Activated T-cell treated with anti-CD3 and anti-CD28 coated beads for 1 hour (primary cell): ENCODE data around the gene MYO1A.

ENCODE experiments used
- DNase-seq: peaks from one replicate; pipeline ENCODE4 v3.0.0-alpha.2; 2020; ENCODE audit warnings: low read depth

Gene MYO1A

GRCh38 chr12:57049890-57050289, at the start of gene MYO1A:
Gene MYO1A (minus strand): TSS chr12:57050129. CDS start chr12:57048323, 1,806 bp downstream.
- DNase-seq, result no peak

DNA sequence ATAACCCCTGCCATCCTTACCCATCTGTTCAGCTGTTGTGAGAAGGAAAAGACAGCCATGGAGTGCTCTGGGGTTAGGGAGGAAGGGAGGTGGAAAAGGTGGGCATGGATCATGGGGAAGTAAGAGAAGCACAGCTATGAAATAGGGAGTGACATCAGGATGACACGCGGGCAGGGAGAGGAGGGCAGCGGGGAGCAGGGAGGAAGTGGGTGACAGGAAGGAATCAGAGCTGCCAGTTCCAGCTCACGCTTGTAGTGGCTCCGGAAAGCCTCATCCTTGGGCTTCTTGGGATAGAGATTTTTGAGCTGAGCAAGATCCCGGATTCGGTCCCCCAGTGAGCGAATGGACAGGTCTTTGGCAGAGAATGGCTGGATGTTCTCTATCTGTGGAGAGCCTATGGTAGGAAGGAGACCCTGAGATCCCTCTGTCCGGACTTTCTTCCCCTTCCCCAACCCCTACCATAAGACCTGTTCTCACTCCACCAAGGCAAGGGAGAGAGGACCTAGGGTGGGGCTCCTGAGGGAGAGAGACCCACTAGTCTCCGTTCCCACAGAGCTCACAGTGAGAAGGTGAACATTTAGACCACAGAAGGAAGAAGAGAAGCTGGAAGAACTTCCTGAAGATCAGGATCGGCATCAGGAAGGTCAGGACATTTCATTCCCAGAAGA, 49.3 kb upstream of the MYO1A start:
- DNase-seq, result no peak

DNA sequence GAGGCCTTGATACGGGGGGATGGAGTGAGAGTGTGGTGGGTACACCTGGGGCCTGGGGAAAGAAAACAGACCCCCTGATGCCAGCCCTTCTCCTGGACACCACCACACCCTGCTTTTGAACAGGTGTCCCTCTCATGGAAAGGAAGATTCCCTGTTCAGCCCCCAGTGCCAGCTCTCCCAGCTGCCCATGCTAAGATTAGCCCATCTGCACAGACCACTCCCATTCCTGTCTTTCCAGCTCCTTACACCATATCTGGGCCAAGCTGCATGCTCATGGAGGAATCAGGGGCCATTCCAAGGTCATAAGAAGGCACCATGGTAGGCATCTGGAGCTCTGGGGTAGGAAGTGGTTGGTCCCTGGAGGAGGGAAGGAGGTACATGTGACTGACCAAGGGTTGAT, 48.6 kb upstream of the MYO1A start:
- DNase-seq, result no peak

- no peak for DNase-seq
These were observed 47.6 kb upstream of the MYO1A start for GRCh38 chr12:57097554-57097835.

DNA sequence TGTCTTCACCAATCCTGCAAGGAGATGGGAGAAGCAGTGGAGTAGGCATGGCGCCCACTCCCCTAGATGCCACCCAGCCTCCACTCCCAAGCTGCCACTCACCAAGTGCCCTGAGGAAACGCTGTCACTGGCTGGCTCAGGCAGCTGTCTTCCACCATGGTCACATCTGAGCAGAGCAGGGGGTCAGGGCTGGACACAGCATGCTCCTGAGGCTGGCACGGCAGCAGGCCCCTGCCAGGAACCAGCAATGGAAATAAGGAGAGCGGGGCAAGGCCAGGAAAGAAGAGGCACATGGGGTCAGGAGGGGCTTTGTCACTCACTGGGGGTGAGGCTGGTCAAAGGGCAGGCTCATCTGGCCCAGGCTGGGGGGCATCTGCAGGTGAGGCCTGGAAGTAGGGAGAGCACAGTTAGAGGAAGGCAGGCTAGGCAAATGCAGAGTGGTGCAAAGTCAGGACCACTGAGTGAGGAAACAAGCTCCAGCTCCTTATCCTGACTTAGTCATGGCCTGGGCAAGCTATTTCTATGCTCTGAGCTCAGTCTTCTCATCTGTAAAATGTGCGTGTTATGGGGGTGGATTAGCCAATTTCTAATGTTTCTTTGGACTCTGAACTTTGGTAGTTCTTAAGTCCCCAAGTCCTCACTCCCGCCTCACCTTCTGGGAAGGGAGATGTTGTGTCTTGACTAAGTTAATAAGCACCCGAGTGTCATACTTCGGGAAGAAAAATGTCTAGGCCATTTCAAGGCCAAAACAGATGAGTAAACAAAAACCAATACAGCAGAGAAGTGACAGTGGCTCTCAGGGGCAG, 47.0 kb upstream of the MYO1A start:
- DNase-seq, result no peak

GRCh38 chr12:57096099-57096572, 46.2 kb upstream of the MYO1A start:
- no peak for DNase-seq

- no peak for DNase-seq
These were observed 45.5 kb upstream of the MYO1A start for GRCh38 chr12:57095440-57095839.

GRCh38 chr12:57094208-57095160, 44.6 kb upstream of the MYO1A start:
- no peak for DNase-seq

- peak; percentile 53 for DNase-seq
These were observed 43.7 kb upstream of the MYO1A start for GRCh38 chr12:57093415-57094207.

GRCh38 chr12:57092876-57093414, 43.0 kb upstream of the MYO1A start:
- no peak for DNase-seq

- no peak for DNase-seq
These were observed 42.6 kb upstream of the MYO1A start for GRCh38 chr12:57092529-57092862.

DNA sequence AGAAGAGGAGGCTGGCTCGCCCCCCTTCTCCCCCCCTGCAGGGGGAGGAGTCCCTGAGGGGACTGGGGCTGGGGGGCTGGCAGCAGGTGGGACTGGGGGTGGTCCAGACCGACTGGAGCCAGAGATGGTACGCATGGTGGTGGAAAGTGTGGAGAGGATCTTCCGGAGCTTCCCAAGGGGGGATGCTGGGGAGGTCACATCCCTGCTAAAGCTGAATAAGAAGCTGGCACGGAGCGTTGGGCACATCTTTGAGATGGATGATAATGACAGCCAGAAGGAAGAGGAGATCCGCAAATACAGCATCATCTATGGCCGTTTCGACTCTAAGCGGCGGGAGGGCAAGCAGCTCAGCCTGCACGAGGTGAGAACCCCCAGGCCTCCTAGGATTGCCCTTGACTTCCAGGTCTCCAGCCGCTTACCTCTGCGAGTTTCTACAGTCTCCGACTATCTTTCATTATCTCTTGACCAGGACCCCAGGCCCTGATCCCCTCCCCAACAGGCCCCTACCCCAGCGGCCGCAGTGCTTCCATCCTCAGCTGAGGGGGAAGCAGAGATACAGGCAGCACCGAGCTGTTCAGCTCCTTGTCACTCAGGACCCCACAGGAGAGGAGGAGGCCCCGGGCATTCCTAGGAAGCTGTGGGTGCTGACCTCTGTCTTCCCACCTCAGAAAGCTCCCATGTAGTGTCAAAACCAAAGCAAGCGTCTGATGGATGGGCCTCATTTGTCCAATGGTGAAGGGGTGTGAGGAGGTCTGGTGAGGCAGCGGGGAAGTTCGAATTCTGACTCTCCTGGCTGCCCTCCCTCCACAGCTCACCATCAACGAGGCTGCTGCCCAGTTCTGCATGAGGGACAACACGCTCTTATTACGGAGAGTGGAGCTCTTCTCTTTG, 42.0 kb upstream of the MYO1A start:
- DNase-seq, result no peak

DNA sequence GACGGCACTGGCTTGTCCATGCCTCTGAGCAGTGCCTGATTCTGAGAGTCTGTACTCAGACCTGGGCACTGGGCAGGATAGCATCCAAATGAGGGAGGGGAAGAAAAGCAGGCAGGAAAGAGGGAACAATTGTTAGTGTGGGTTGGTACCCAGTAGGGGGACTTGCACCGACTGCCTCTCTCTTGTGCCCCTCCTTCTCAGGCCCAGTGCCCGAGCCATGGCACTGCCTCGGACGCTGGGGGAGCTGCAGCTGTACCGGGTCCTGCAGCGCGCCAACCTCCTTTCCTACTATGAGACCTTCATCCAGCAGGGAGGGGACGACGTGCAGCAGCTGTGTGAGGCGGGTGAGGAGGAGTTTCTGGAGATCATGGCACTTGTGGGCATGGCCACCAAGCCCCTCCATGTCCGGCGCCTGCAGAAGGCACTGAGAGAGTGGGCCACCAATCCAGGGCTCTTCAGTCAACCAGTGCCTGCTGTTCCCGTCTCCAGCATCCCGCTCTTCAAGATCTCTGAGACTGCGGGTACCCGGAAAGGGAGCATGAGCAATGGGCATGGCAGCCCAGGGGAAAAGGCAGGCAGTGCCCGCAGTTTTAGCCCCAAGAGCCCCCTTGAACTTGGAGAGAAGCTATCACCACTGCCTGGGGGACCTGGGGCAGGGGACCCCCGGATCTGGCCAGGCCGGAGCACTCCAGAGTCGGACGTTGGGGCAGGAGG, 41.2 kb upstream of the MYO1A start:
- DNase-seq, result no peak

DNA sequence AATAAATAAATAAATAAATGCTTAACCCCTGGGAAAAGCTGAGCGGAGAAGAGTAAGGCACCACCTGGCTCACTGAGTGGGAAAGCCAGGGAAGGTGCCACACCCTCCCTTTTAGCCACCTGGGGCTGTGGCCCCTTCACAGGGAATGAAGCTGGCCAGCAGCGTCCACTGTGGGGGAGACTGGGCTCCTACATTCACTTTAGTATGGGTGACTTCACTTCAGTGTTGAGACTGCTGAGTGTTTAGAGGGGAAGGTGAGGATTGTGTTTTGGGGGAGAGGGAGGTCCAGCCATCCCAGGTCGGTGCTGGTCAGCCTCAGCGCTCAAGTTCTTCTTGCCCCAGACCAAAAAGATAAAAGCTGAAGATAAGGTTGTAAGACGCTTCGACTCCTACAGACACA, 40.6 kb upstream of the MYO1A start:
- DNase-seq, result no peak

DNA sequence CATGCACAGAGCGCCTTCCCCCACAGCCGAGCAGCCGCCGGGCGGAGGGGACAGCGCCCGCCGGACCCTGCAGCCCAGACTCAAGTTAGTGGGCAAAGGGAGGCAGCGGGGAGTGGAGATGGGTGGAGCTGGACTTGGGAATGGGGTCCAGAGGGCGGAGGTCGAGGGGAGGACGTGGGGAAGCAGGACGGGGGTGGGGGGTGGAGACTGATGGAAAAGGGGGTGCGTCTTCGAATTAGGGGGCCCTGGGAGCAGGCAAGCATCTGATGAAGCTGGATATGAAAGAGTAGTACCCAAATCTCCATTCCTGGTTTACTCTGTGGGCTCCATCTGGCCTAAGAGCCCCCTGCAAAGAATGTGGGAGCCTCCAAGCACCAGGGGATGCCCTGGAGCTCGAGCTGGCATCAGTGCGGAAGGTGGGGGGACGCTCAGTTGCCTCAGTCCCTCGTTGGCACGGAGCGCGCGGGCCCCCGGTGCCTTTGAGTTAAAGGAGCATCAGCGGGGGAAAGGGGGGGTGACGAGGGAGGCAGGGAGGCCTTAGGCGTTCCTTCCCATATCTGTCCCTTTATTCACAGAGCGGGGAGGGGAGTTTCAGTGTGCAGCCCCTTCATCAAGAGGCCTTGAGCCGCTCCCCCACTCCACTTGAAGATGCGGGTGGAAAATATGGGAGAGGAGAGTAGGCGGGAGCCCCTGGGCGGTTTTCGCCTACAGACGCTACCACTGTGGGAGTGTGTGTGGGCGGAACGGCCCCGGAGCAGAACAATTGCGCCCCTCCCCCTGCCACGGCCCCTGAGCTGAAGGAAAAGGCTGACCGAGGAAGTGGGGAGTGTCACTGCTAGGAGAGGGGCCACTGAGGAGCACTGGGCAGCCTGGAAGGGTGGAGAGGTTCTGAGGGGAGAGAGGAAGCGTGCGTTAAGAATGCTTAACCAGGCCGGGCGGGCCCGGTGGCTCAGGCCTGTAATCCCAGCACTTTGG, 39.6 kb upstream of the MYO1A start:
- peak; percentile 36 for DNase-seq

DNA sequence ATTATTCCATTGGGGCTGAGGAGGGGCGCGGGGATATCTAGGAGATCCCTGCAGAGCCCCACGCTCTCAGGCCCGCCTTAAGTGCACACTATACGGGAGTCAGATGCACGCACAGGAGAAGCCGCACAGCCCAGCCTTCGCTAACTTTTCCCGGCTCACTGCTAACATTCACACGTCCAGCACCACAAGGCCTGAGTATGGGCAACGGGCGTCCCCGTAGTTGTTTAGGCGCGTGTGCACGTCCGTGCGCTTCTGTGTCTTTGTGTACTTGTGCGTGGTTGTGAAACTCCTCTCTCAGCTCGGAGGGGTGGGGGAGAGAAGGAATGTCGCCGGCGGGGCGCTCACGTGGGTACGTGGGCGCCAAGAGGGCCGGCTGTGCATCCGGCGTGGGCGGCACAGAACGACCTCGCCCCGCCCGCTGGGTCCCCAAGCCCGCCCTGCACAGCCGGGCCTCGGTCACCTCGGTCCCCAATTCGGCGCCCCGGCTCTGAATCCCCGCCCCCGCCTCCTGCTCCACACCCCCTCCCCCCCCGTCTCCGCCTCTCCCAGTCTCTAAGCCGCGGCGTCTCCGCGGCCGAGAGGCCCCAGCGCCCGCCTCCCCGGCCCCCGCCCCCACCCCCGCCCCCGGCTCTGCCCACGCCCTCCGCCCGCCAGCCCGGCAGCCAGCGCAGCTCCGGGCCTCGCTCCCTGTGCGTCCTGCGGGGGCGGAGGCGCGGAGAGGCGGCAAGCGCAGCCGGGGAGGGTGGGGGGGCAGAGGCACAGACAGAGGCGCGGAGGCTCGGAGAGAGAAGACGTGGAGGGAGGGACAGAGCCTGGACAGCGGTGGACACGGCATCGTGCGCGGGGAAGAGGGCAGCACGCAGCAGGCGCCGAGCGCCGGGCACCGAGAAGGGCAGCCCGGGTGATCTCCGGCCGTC, 38.7 kb upstream of the MYO1A start, which contains the start of gene NAB2:
Gene NAB2 (plus strand): TSS at position 761 of the 917 bp plus-strand sequence. CDS start 158 bp downstream, outside the sequence.
- DNase-seq, result peak; percentile 92

- DNase-seq, result peak; percentile 65
These were observed 37.9 kb upstream of the MYO1A start for GRCh38 chr12:57087691-57088353.
